ENCODE data around the gene PRPF40A.

DNA sequence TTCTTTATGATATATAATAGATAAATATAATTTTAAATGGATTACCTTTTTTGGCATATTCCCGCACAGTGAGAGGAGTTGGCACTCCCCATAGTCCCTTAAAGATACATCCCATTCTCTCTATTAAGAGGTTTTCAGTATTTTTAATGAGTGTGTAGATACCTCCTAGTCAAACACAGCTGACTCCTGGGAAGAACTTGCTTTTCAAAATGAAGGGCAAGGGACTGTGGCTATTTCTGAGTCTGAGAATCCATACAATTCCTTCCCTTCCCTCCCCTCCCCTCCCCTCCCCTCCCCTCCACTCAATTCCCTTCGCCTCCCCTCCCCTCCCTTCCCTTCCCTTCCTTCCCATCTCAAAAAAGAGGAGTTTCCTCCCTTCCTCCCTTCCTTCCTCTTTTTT lies 93.5 kb downstream of the PRPF40A start:
- no peak for TF ChIP-seq EZH2 (IDR thresholded peaks at IDR 0.05; ENCODE audit: insufficient read depth, poor library complexity, severe bottlenecking)
- no peak for TF ChIP-seq EZH2phosphoT487 (IDR thresholded peaks at IDR 0.05; ENCODE audit: insufficient read depth, low read depth)
